HepG2 (cell line): ENCODE results near the gene TEX47. TPM values are rescaled to one million over a fixed set of nuclear protein-coding genes. Genes with fewer than 3 reads are reported as not detected.

Experiments used
- ATAC-seq: fragments of 200-7000 bp; cut with Tn5 transposase; 3 replicates; pipeline ENCODE4 v1.9.1; 2020; ENCODE audit warnings: mild to moderate bottlenecking, moderate library complexity
- BruUV-seq: library from RNA; stranded (reverse); fragments of 400-500 nt; replicated peaks from 2 replicates; lab custom pipeline; 2021; lab: Mats Ljungman, UMichigan
- CTCF ChIA-PET: fragments of 300-600 bp; formaldehyde crosslinking; extraction: SDS; loops from one replicate; lab custom pipeline; 2021; ENCODE audit warnings: low total read pairs, inconsistent platforms, low intra/inter-chr PET ratio; lab: Yijun Ruan, JAX
- POLR2A ChIA-PET: fragments of 350-600 bp; sonication (Branson Sonifier 250); formaldehyde crosslinking; loops from one replicate; lab custom pipeline; 2020; ENCODE audit warnings: antibody characterized with exemption, inconsistent platforms; lab: Yijun Ruan, JAX
- DNase-seq: peaks from one replicate; pipeline ENCODE4 v3.0.0-alpha.2; 2015; ENCODE audit warnings: low spot score
- FAIRE-seq: peaks from 3 replicates; lab custom pipeline; 2011; peaks lifted over from hg19 to GRCh38; lab: Jason Lieb, UNC
- H2AFZ ChIP-seq: one replicate; pipeline ENCODE4 v1.6.1; 2011; ENCODE audit warnings: low read length, inconsistent platforms
- H3K27ac ChIP-seq: fragments of 300-600 bp; 3 replicates; pipeline ENCODE4 v1.8.0; 2011; ENCODE audit warnings: mixed run types, mild to moderate bottlenecking, mixed read lengths, low read length, inconsistent platforms; ENCODE audit not compliant: insufficient read depth; ENCODE audit errors: extremely low read length
- H3K27me3 ChIP-seq, 2 experiments: fragments of 200-600 bp in 1 of 2; 2 replicates in 1 of 2; 3 replicates in 1 of 2; pipeline versions ENCODE4 v1.6.0 to v1.8.0; 2011; ENCODE audit warnings: low read length in 2 of 2, mild to moderate bottlenecking in 2 of 2, moderate library complexity in 2 of 2, inconsistent platforms in 1 of 2; ENCODE audit not compliant: insufficient read depth in 2 of 2, control insufficient read depth in 1 of 2
- H3K36me3 ChIP-seq, 2 experiments: fragments of 200-600 bp in 1 of 2; replicated peaks in 1 of 2; 2 replicates in 1 of 2; 3 replicates in 1 of 2; pipeline versions ENCODE4 v1.5.1 to v1.8.0; 2011; ENCODE audit warnings: low read length in 2 of 2, inconsistent platforms in 1 of 2; ENCODE audit not compliant: insufficient read depth in 2 of 2, control insufficient read depth in 1 of 2
- H3K4me1 ChIP-seq: 2 replicates; pipeline ENCODE4 v1.5.1; 2012; ENCODE audit warnings: low read length, inconsistent platforms; ENCODE audit not compliant: insufficient read depth
- H3K4me2 ChIP-seq: 2 replicates; pipeline ENCODE4 v1.6.0; 2011; ENCODE audit warnings: low read depth, low read length, inconsistent platforms
- H3K4me3 ChIP-seq, 3 experiments: fragments of 200-600 bp in 1 of 3; sonication (generic), shearing (Covaris generic) in 1 of 3; replicated peaks in 1 of 3; 2 replicates each; pipeline ENCODE4 v1.5.1; 2011 to 2016; ENCODE audit warnings: low read length in 3 of 3, inconsistent platforms in 2 of 3, low read depth in 2 of 3, mild to moderate bottlenecking in 2 of 3, control low read depth in 1 of 3, mixed read lengths in 1 of 3; ENCODE audit not compliant: insufficient read depth in 1 of 3
- H3K79me2 ChIP-seq: one replicate; pipeline ENCODE4 v1.6.1; 2011; ENCODE audit warnings: low read length, inconsistent platforms; ENCODE audit not compliant: insufficient read depth
- H3K9ac ChIP-seq: 2 replicates; pipeline ENCODE4 v1.6.0; 2011; ENCODE audit warnings: mild to moderate bottlenecking, low read depth, low read length, inconsistent platforms; ENCODE audit not compliant: insufficient read depth
- H3K9me3 ChIP-seq: 2 replicates; pipeline ENCODE4 v1.5.1; 2012; ENCODE audit warnings: mild to moderate bottlenecking, low read length
- H4K20me1 ChIP-seq: 2 replicates; pipeline ENCODE4 v1.6.0; 2011; ENCODE audit warnings: inconsistent platforms, mild to moderate bottlenecking, low read length, moderate library complexity; ENCODE audit not compliant: insufficient read depth
- ARID2 ChIP-seq: sonication (generic); formaldehyde crosslinking; IDR thresholded peaks from 2 replicates; pipeline ENCODE4 v1.8.1; 2022; ENCODE audit warnings: mild to moderate bottlenecking, missing genetic modification reagents, borderline replicate concordance
- ARNTL ChIP-seq: sonication (generic); formaldehyde crosslinking; IDR thresholded peaks from 2 replicates; pipeline ENCODE4 v1.4.0; 2020; ENCODE audit warnings: mild to moderate bottlenecking, missing genetic modification reagents
- BHLHE40 ChIP-seq: IDR thresholded peaks from 2 replicates; pipeline ENCODE4 v1.6.1; 2011; ENCODE audit warnings: low read length, improper control_type of control experiment
- CBFB ChIP-seq: sonication (generic); formaldehyde crosslinking; IDR thresholded peaks from 2 replicates; pipeline ENCODE4 v1.4.0; 2020; ENCODE audit warnings: missing genetic modification reagents
- HNF4A ChIP-seq: sonication (generic); formaldehyde crosslinking; IDR thresholded peaks from 2 replicates; pipeline ENCODE4 v1.4.0; 2020; ENCODE audit warnings: missing genetic modification reagents
- KAT2B ChIP-seq: fragments of 150-350 bp; IDR thresholded peaks from 2 replicates; pipeline ENCODE4 v1.6.1; 2014; ENCODE audit warnings: low read depth, low read length, borderline replicate concordance
- NFRKB ChIP-seq: fragments of 450-650 bp; IDR thresholded peaks from 2 replicates; pipeline ENCODE4 v1.6.1; 2017
- NR2C2 ChIP-seq: sonication (generic); formaldehyde crosslinking; IDR thresholded peaks from 2 replicates; pipeline ENCODE4 v1.4.0; 2020; ENCODE audit warnings: missing genetic modification reagents, mild to moderate bottlenecking, moderate library complexity, borderline replicate concordance
- SNAPC2 ChIP-seq: sonication (generic); formaldehyde crosslinking; IDR thresholded peaks from 2 replicates; pipeline ENCODE4 v1.8.1; 2022; ENCODE audit warnings: mild to moderate bottlenecking, missing genetic modification reagents
- SP5 ChIP-seq: IDR thresholded peaks from 2 replicates; pipeline ENCODE4 v1.6.1; 2016; ENCODE audit warnings: low read depth, borderline replicate concordance
- ZEB1 ChIP-seq: IDR thresholded peaks from 2 replicates; pipeline ENCODE4 v1.6.1; 2012; ENCODE audit warnings: mild to moderate bottlenecking, low read depth, inconsistent platforms; ENCODE audit not compliant: insufficient replicate concordance
- ZNF337 ChIP-seq: sonication (generic); formaldehyde crosslinking; IDR thresholded peaks from 2 replicates; pipeline ENCODE4 v1.5.1; 2020; ENCODE audit warnings: missing genetic modification reagents, low read depth, mild to moderate bottlenecking, borderline replicate concordance
- ZNF382 ChIP-seq: sonication (generic); formaldehyde crosslinking; IDR thresholded peaks from 2 replicates; pipeline ENCODE4 v1.5.0; 2020; ENCODE audit warnings: missing genetic modification reagents, mild to moderate bottlenecking, borderline replicate concordance
- ZNF605 ChIP-seq: sonication (generic); formaldehyde crosslinking; IDR thresholded peaks from 2 replicates; pipeline ENCODE4 v1.8.0; 2022; ENCODE audit warnings: mild to moderate bottlenecking, missing genetic modification reagents
- ZNF670 ChIP-seq: sonication (generic); formaldehyde crosslinking; IDR thresholded peaks from 2 replicates; pipeline ENCODE4 v1.8.0; 2022; ENCODE audit warnings: mild to moderate bottlenecking, missing genetic modification reagents, borderline replicate concordance
- ZNF709 ChIP-seq: sonication (generic); formaldehyde crosslinking; IDR thresholded peaks from 2 replicates; pipeline ENCODE4 v1.5.0; 2020; ENCODE audit warnings: mild to moderate bottlenecking, missing genetic modification reagents
- WGBS: methylation state at CpG from one replicate; pipeline ENCODE4 v1.1.6; 2017; ENCODE audit warnings: low lambda C conversion rate; 5-methylcytosine and 5-hydroxymethylcytosine counted together
- in situ Hi-C: cut with HindIII; loops from 2 replicates; pipeline ENCODE4 v1.10.0; 2017; ENCODE audit warnings: low pct_unique_long_range_greater_than_20kb; ENCODE audit not compliant: extremely low pct_ligation_motif_present
- intact Hi-C: fragments of 100-400 bp; cut with micrococcal nuclease; formaldehyde crosslinking; loops from one replicate; pipeline ENCODE4 v1.10.0; 2022; ENCODE audit not compliant: unreplicated experiment
- polyA plus RNA-seq, 8 experiments: library from polyadenylated mRNA; depleted of rRNA in 3 of 8; stranded (reverse) in 7 of 8; unstranded in 1 of 8; fragments of >200 nt; fragmentation: Illumina TruSeq in 4 of 8; extraction: Trizol in 4 of 8; gene quantifications; 2 replicates each; pipeline versions ENCODE4 v1.2.1 to v1.2.3, GENCODE V29; 2011 to 2016; ENCODE audit warnings: low read depth in 4 of 8, missing spikeins in 1 of 8, mixed read lengths in 1 of 8; ENCODE audit not compliant: insufficient read depth in 1 of 8
- total RNA-seq, 5 experiments: library from RNA; depleted of rRNA; stranded (reverse); fragments of >200 nt; fragmentation: Illumina TruSeq; extraction: Trizol; gene quantifications; 2 replicates each; pipeline ENCODE4 v1.2.3, GENCODE V29; 2016; ENCODE audit warnings: low read depth in 1 of 5
- TF ChIP-seq, protein P1 (sequence below): fragments of 450-650 bp; IDR thresholded peaks from 2 replicates; pipeline ENCODE4 v1.6.1; 2017; ENCODE audit warnings: mild to moderate bottlenecking

The TEX47 gene
- total and polyA plus RNA-seq, 2 of the 13 experiments (the other 11 are each of a cell fraction or from before 2014, with no cell fraction given), result not detected

DNA sequence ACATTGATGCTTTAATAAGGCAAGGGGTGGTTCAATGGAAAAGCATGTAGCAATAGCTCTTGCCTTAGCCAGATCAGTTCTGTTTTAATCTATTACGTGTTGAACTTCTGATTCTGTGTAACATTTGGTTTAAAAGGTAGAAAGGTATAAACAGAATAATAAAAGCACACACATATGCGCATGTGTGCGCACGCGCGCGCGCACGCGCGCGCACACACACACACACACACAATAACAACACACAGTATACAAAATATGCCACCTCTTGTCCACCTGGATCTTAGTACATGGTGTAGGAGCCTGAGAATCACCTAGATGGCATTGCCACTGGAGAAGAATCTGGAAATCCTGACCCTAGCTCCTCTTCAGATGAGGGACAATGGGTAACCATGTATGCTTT is 49.6 kb upstream of the TEX47 start:
- H3K9me3 ChIP-seq, result no peaks in the 10 kb centered on the region
- in situ Hi-C loops, result loop anchor here (25.0 kb wide), 1 partner anchor 608 kb away; no protein-coding TSS in a partner anchor
- no peak overlapping the region for H3K9ac ChIP-seq
- no peak for TF ChIP-seq SP5 (CRISPR knock-in tag)
- no TSS peak for BruUV-seq
- H3K4me1 ChIP-seq, result no peaks in the 10 kb centered on the region
- ChIA-PET CTCF (no interaction called here), POLR2A (no interaction called here)
- H3K79me2 ChIP-seq, result no peaks in the 10 kb centered on the region
- no peaks in the 10 kb centered on the region for H3K27me3 ChIP-seq
- no peak for DNase-seq
- no peak overlapping the region for H2AFZ ChIP-seq
- no peaks in the 10 kb centered on the region for H4K20me1 ChIP-seq
- intact Hi-C loops, result no loop called here
- no peak overlapping the region for H3K4me3 ChIP-seq
- no peak for ATAC-seq
- H3K27ac ChIP-seq, result no peak overlapping the region
- FAIRE-seq, result no peak
- no peak overlapping the region for H3K4me2 ChIP-seq
- no peaks in the 10 kb centered on the region for H3K36me3 ChIP-seq
- 91% methylated on average over 12 of the region's 12 CpGs for WGBS

DNA sequence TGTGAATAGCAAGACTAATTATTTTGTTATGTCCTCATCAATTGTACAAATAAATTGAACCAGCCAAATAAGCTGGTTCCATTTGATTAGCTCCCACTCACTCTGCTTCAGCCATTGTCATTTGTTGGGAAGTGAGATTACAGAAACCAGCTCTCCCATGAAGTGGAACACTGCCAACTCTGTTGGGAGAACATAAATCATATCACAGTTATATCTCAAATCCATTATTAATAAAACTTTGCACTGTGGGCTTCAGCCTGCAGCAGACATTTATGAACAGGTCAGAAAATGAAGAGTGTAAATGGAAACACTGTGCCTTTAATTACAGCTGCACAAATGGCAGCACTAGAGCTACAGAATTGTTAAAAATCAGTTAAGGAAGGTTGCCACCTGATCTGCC is 46.7 kb upstream of the TEX47 start:
- Histone ChIP-seq H4K20me1 (no peaks in the 10 kb centered on the region), H3K4me3 (no peak overlapping the region), H3K9ac (no peak overlapping the region), H2AFZ (no peak overlapping the region), H3K79me2 (no peaks in the 10 kb centered on the region), H3K36me3 (no peaks in the 10 kb centered on the region), H3K27ac (no peak overlapping the region), H3K4me1 (no peaks in the 10 kb centered on the region), H3K4me2 (no peak overlapping the region), H3K9me3 (no peaks in the 10 kb centered on the region), H3K27me3 (no peaks in the 10 kb centered on the region)
- intact Hi-C loops, result loop anchor here (5.0 kb wide), 1 partner anchor 980 kb away; no protein-coding TSS in a partner anchor
- ATAC-seq (no peak), FAIRE-seq (no peak), DNase-seq (no peak)
- BruUV-seq, result no TSS peak
- ChIA-PET POLR2A (no interaction called here), CTCF (no interaction called here)
- in situ Hi-C loops, result loop anchor here (25.0 kb wide), 1 partner anchor 605 kb away; no protein-coding TSS in a partner anchor
- TF ChIP-seq HNF4A, result no peak
- TF ChIP-seq ARID2 (CRISPR knock-in tag), result no peak
- TF ChIP-seq NR2C2 (CRISPR knock-in tag), result no peak
- no peak for TF ChIP-seq CBFB (CRISPR knock-in tag)
- TF ChIP-seq ZNF337, result no peak
- no peak for TF ChIP-seq BHLHE40
- TF ChIP-seq ZNF605 (CRISPR knock-in tag), result no peak
- TF ChIP-seq NFRKB, result no peak
- no peak for TF ChIP-seq SNAPC2
- TF ChIP-seq, protein P1, sequence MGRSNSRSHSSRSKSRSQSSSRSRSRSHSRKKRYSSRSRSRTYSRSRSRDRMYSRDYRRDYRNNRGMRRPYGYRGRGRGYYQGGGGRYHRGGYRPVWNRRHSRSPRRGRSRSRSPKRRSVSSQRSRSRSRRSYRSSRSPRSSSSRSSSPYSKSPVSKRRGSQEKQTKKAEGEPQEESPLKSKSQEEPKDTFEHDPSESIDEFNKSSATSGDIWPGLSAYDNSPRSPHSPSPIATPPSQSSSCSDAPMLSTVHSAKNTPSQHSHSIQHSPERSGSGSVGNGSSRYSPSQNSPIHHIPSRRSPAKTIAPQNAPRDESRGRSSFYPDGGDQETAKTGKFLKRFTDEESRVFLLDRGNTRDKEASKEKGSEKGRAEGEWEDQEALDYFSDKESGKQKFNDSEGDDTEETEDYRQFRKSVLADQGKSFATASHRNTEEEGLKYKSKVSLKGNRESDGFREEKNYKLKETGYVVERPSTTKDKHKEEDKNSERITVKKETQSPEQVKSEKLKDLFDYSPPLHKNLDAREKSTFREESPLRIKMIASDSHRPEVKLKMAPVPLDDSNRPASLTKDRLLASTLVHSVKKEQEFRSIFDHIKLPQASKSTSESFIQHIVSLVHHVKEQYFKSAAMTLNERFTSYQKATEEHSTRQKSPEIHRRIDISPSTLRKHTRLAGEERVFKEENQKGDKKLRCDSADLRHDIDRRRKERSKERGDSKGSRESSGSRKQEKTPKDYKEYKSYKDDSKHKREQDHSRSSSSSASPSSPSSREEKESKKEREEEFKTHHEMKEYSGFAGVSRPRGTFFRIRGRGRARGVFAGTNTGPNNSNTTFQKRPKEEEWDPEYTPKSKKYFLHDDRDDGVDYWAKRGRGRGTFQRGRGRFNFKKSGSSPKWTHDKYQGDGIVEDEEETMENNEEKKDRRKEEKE, result no peak
- no peak for TF ChIP-seq ARNTL (CRISPR knock-in tag)
- no peak for TF ChIP-seq ZNF709 (CRISPR knock-in tag)
- TF ChIP-seq ZNF670 (CRISPR knock-in tag), result no peak
- no peak for TF ChIP-seq ZNF382
- no peak for TF ChIP-seq ZEB1
- TF ChIP-seq KAT2B, result no peak
